ENCODE data around the gene KIF13A. TPM values are rescaled to one million over a fixed set of nuclear protein-coding genes. Genes with fewer than 3 reads are reported as not detected.
"Not testable (repeated sequence)": the region's sequence is repeated elsewhere in the genome, so short reads cannot be mapped to it uniquely, and the experiment has no call there.

KIF13A gene
- total and polyA plus RNA-seq, 10 of the 15 experiments (the other 5 are each of a cell fraction or from before 2014, with no cell fraction given): 0.02 to 0.26 (median 0.13) TPM; not detected in 2

DNA sequence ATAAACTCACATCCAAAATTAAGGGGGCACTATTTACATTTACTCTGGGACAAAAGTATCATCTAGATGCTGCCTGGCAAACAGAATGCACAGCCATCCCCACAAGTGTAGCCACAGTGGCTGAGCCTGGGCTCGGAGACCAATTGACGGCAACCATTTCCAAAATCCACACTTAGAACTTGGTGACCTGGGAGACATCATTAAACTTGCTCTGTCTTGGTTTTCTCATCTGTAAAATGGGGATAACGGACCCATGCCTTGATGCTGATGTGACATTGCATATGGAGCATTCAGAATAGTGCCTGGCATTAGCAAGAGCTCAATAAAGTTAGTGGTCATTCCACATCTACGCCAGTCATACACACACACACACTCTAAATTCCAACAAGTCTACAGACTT, 140.7 kb downstream of the KIF13A start:
- Histone ChIP-seq H3K79me2 (ENCODE audit: control insufficient read depth, insufficient read depth, low read length) (no peaks in the 10 kb centered on the region), H4K20me1 (ENCODE audit: control insufficient read depth, insufficient read depth) (no peaks in the 10 kb centered on the region), H3K9me3 (replicated peaks; ENCODE audit: control insufficient read depth, insufficient read depth, low read length) (no peaks in the 10 kb centered on the region), H3K27ac (ENCODE audit: control insufficient read depth, insufficient read depth) (no peak overlapping the region), H3K4me2 (ENCODE audit: control insufficient read depth, insufficient read depth) (no peak overlapping the region), H3K4me1 (ENCODE audit: control insufficient read depth, insufficient read depth, low read length) (no peaks in the 10 kb centered on the region), H2AFZ (ENCODE audit: control insufficient read depth, low read depth, low read length) (no peak overlapping the region), H3K4me3 (no peak overlapping the region), H3K27me3 (replicated peaks in 1 of 2; ENCODE audit: control insufficient read depth in 2 of 2, insufficient read depth in 2 of 2, low read length in 1 of 2) (no peaks in the 10 kb centered on the region; a peak in 2 of 4 replicates), H3K36me3 (ENCODE audit: control insufficient read depth in 2 of 2, insufficient read depth in 2 of 2, low read length in 1 of 2) (no peaks in the 10 kb centered on the region), H3K9ac (ENCODE audit: control insufficient read depth, insufficient read depth, low read length) (no peak overlapping the region)
- RAD21 ChIA-PET (ENCODE audit: unreplicated experiment): no interaction called here
- no peak for TF ChIP-seq CHD4 (IDR thresholded peaks at IDR 0.05)
- TF ChIP-seq, protein P1, sequence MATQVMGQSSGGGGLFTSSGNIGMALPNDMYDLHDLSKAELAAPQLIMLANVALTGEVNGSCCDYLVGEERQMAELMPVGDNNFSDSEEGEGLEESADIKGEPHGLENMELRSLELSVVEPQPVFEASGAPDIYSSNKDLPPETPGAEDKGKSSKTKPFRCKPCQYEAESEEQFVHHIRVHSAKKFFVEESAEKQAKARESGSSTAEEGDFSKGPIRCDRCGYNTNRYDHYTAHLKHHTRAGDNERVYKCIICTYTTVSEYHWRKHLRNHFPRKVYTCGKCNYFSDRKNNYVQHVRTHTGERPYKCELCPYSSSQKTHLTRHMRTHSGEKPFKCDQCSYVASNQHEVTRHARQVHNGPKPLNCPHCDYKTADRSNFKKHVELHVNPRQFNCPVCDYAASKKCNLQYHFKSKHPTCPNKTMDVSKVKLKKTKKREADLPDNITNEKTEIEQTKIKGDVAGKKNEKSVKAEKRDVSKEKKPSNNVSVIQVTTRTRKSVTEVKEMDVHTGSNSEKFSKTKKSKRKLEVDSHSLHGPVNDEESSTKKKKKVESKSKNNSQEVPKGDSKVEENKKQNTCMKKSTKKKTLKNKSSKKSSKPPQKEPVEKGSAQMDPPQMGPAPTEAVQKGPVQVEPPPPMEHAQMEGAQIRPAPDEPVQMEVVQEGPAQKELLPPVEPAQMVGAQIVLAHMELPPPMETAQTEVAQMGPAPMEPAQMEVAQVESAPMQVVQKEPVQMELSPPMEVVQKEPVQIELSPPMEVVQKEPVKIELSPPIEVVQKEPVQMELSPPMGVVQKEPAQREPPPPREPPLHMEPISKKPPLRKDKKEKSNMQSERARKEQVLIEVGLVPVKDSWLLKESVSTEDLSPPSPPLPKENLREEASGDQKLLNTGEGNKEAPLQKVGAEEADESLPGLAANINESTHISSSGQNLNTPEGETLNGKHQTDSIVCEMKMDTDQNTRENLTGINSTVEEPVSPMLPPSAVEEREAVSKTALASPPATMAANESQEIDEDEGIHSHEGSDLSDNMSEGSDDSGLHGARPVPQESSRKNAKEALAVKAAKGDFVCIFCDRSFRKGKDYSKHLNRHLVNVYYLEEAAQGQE (IDR thresholded peaks at IDR 0.05; ENCODE audit: low read depth, low read length): no peak
- TF ChIP-seq MEF2B (IDR thresholded peaks at IDR 0.05; ENCODE audit: partially characterized antibody, poor library complexity, severe bottlenecking): no peak
- CTCF ChIA-PET: no interaction called here
- WGBS (ENCODE audit: insufficient coverage, insufficient replicate concordance, low lambda C conversion rate, missing lambda C conversion rate): 49% methylated on average over 4 of the region's 4 CpGs
- POLR2A ChIA-PET: no interaction called here
- FAIRE-seq: no peak
- SMC1A ChIA-PET (ENCODE audit: uncharacterized antibody, unreplicated experiment): no interaction called here
- intact Hi-C loops (cut with micrococcal nuclease; ENCODE audit: unreplicated experiment): no loop called here
- no peak for ATAC-seq
- DNase-seq (ENCODE audit: low read depth, low spot score): no peak
- in situ Hi-C loops (cut with MboI): no loop called here
- no TSS peak for BruUV-seq (replicated peaks)

DNA sequence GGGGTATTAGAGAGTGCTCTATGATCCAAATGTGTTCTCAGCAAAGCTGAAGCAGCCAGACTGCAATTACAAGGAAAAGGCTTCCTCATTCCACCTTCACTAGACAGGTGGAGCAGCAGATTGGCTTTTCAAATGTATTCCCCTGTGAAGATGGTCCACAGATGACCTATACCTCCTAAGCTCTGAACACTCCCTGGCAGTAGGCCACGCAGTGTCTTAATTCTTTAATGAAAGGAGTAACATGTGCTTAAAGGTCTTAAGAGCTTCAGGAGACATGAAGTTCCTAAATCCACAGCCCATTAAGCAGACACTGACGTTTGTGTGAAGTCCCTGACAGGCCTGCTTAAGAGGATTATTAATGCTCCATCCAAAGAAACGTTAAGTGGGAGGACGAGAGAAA, 141.8 kb downstream of the KIF13A start:
- intact Hi-C loops (cut with micrococcal nuclease; ENCODE audit: unreplicated experiment) (no loop called here), in situ Hi-C loops (cut with MboI) (no loop called here)
- CTCF ChIA-PET: no interaction called here
- H3K4me3 ChIP-seq: no peak overlapping the region
- H3K27me3 ChIP-seq (replicated peaks in 1 of 2; ENCODE audit: control insufficient read depth in 2 of 2, insufficient read depth in 2 of 2, low read length in 1 of 2): no peaks in the 10 kb centered on the region; a peak in 2 of 4 replicates
- H3K4me1 ChIP-seq (ENCODE audit: control insufficient read depth, insufficient read depth, low read length): no peaks in the 10 kb centered on the region
- RAD21 ChIA-PET (ENCODE audit: unreplicated experiment): interaction anchor here (0.6 kb wide), 1 partner anchor 8 kb away, joined by 3 read pairs; no protein-coding TSS in a partner anchor
- no TSS peak for BruUV-seq (replicated peaks)
- no peak overlapping the region for H2AFZ ChIP-seq (ENCODE audit: control insufficient read depth, low read depth, low read length)
- H3K79me2 ChIP-seq (ENCODE audit: control insufficient read depth, insufficient read depth, low read length): no peaks in the 10 kb centered on the region
- SMC1A ChIA-PET (ENCODE audit: uncharacterized antibody, unreplicated experiment): no interaction called here
- no peaks in the 10 kb centered on the region for H3K9me3 ChIP-seq (replicated peaks; ENCODE audit: control insufficient read depth, insufficient read depth, low read length)
- WGBS (ENCODE audit: insufficient coverage, insufficient replicate concordance, low lambda C conversion rate, missing lambda C conversion rate): 18% methylated on average over 4 of the region's 4 CpGs
- no peaks in the 10 kb centered on the region for H4K20me1 ChIP-seq (ENCODE audit: control insufficient read depth, insufficient read depth)
- no peak for FAIRE-seq
- no peak overlapping the region for H3K27ac ChIP-seq (ENCODE audit: control insufficient read depth, insufficient read depth)
- DNase-seq (ENCODE audit: low read depth, low spot score): no peak
- H3K4me2 ChIP-seq (ENCODE audit: control insufficient read depth, insufficient read depth): no peak overlapping the region
- H3K9ac ChIP-seq (ENCODE audit: control insufficient read depth, insufficient read depth, low read length): no peak overlapping the region
- no peaks in the 10 kb centered on the region for H3K36me3 ChIP-seq (ENCODE audit: control insufficient read depth in 2 of 2, insufficient read depth in 2 of 2, low read length in 1 of 2)
- TF ChIP-seq, protein P2, sequence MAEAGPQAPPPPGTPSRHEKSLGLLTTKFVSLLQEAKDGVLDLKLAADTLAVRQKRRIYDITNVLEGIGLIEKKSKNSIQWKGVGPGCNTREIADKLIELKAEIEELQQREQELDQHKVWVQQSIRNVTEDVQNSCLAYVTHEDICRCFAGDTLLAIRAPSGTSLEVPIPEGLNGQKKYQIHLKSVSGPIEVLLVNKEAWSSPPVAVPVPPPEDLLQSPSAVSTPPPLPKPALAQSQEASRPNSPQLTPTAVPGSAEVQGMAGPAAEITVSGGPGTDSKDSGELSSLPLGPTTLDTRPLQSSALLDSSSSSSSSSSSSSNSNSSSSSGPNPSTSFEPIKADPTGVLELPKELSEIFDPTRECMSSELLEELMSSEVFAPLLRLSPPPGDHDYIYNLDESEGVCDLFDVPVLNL (IDR thresholded peaks at IDR 0.05; ENCODE audit: low read depth, low read length): no peak
- no peak for TF ChIP-seq WRNIP1 (IDR thresholded peaks at IDR 0.05; ENCODE audit: borderline replicate concordance, low read depth, low read length)
- TF ChIP-seq ZNF24 (IDR thresholded peaks at IDR 0.05): no peak
- ATAC-seq: no peak
- POLR2A ChIA-PET: no interaction called here

DNA sequence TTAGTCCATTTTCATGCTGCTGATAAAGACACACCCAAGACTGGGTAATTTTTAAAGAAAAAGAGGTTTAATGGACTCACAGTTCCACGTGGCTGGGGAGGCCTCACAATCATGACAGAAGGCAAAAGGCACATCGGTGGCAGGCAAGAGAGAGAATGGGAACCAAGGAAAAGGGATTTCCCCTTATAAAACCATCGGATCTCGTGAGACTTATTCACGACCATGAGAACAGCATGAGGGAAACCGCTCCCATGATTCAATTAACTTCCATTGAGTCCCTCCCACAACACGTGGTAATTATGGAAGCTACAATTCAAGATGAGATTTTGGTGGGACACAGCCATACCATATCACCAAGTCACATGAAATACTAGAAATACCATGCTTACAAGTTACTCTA, 142.5 kb downstream of the KIF13A start:
- ATAC-seq; H3K4me1 ChIP-seq (ENCODE audit: control insufficient read depth, insufficient read depth, low read length); H3K4me2 ChIP-seq (ENCODE audit: control insufficient read depth, insufficient read depth); H3K79me2 ChIP-seq (ENCODE audit: control insufficient read depth, insufficient read depth, low read length); FAIRE-seq; DNase-seq (ENCODE audit: low read depth, low spot score); H3K4me3 ChIP-seq; H2AFZ ChIP-seq (ENCODE audit: control insufficient read depth, low read depth, low read length); H3K27me3 ChIP-seq (replicated peaks in 1 of 2; ENCODE audit: control insufficient read depth in 2 of 2, insufficient read depth in 2 of 2, low read length in 1 of 2); CTCF ChIA-PET; H4K20me1 ChIP-seq (ENCODE audit: control insufficient read depth, insufficient read depth); H3K9me3 ChIP-seq (replicated peaks; ENCODE audit: control insufficient read depth, insufficient read depth, low read length); SMC1A ChIA-PET (ENCODE audit: uncharacterized antibody, unreplicated experiment); in situ Hi-C loops (cut with MboI); H3K36me3 ChIP-seq (ENCODE audit: control insufficient read depth in 2 of 2, insufficient read depth in 2 of 2, low read length in 1 of 2); intact Hi-C loops (cut with micrococcal nuclease; ENCODE audit: unreplicated experiment); POLR2A ChIA-PET; H3K9ac ChIP-seq (ENCODE audit: control insufficient read depth, insufficient read depth, low read length); BruUV-seq (replicated peaks); H3K27ac ChIP-seq (ENCODE audit: control insufficient read depth, insufficient read depth); RAD21 ChIA-PET (ENCODE audit: unreplicated experiment): not testable (repeated sequence)
- 42% methylated on average over 7 of the region's 7 CpGs for WGBS (ENCODE audit: insufficient coverage, insufficient replicate concordance, low lambda C conversion rate, missing lambda C conversion rate)

All from GM12878 (cell line).